Activated naive CD8-positive, alpha-beta T cell (primary cell): ENCODE data around the gene SPTBN5.

Source experiments
- H3K27ac Mint-ChIP-seq: one replicate; pipeline ENCODE4 v1.8.0; 2021; ENCODE audit warnings: mixed read lengths
- H3K27me3 Mint-ChIP-seq: one replicate; pipeline ENCODE4 v1.8.0; 2021; ENCODE audit warnings: mixed read lengths
- H3K36me3 Mint-ChIP-seq: one replicate; pipeline ENCODE4 v1.8.0; 2021; ENCODE audit warnings: mixed read lengths
- H3K4me1 Mint-ChIP-seq: one replicate; pipeline ENCODE4 v1.8.0; 2021; ENCODE audit warnings: low read depth, mixed read lengths
- H3K4me3 Mint-ChIP-seq: one replicate; pipeline ENCODE4 v1.8.0; 2021; ENCODE audit warnings: mild to moderate bottlenecking, mixed read lengths
- H3K9me3 Mint-ChIP-seq: one replicate; pipeline ENCODE4 v1.8.0; 2021; ENCODE audit warnings: low read depth, mixed read lengths

SPTBN5 gene

GRCh38 chr15:41930867-41931222 is 37.0 kb upstream of the SPTBN5 start:
- Mint-ChIP-seq H3K27me3 (no peaks in the 10 kb centered on the region), H3K9me3 (peaks cover 2% of the 10 kb centered on the region), H3K4me3 (no peak overlapping the region), H3K36me3 (peaks cover 7% of the 10 kb centered on the region), H3K27ac (no peak overlapping the region), H3K4me1 (peaks cover 46% of the 10 kb centered on the region)

- H3K27ac Mint-ChIP-seq = no peak overlapping the region
- H3K4me1 Mint-ChIP-seq = peaks cover 41% of the 10 kb centered on the region
- H3K9me3 Mint-ChIP-seq = no peaks in the 10 kb centered on the region
Observed at GRCh38 chr15:41930221-41930866, 36.5 kb upstream of the SPTBN5 start.

GRCh38 chr15:41928637-41929620 is 35.1 kb upstream of the SPTBN5 start:
- Mint-ChIP-seq H3K4me1 (peaks cover 26% of the 10 kb centered on the region), H3K27me3 (no peaks in the 10 kb centered on the region), H3K9me3 (no peaks in the 10 kb centered on the region), H3K36me3 (peaks cover 4% of the 10 kb centered on the region), H3K4me3 (no peak overlapping the region), H3K27ac (no peak overlapping the region)

More at GRCh38 chr15:41930221-41930866, 36.5 kb upstream of the SPTBN5 start:
- Mint-ChIP-seq H3K36me3 (peaks cover 4% of the 10 kb centered on the region), H3K4me3 (no peak overlapping the region), H3K27me3 (no peaks in the 10 kb centered on the region)

GRCh38 chr15:41928100-41928499 is 34.2 kb upstream of the SPTBN5 start:
- Mint-ChIP-seq H3K27me3 (no peaks in the 10 kb centered on the region), H3K27ac (no peak overlapping the region), H3K4me3 (no peak overlapping the region), H3K9me3 (no peaks in the 10 kb centered on the region), H3K36me3 (peaks cover 4% of the 10 kb centered on the region), H3K4me1 (peaks cover 22% of the 10 kb centered on the region)

- H3K27me3 Mint-ChIP-seq = no peaks in the 10 kb centered on the region
- H3K4me1 Mint-ChIP-seq = peaks cover 21% of the 10 kb centered on the region
- H3K27ac Mint-ChIP-seq = no peak overlapping the region
Observed at GRCh38 chr15:41927536-41927935, 33.7 kb upstream of the SPTBN5 start.

GRCh38 chr15:41926185-41927056 is 32.6 kb upstream of the SPTBN5 start:
- Mint-ChIP-seq H3K9me3 (no peaks in the 10 kb centered on the region), H3K4me1 (peaks cover 21% of the 10 kb centered on the region), H3K4me3 (no peak overlapping the region), H3K27ac (peak overlapping the region; percentile 62), H3K36me3 (peaks cover 7% of the 10 kb centered on the region), H3K27me3 (no peaks in the 10 kb centered on the region)

More at GRCh38 chr15:41927536-41927935, 33.7 kb upstream of the SPTBN5 start:
- Mint-ChIP-seq H3K36me3 (peaks cover 4% of the 10 kb centered on the region), H3K4me3 (no peak overlapping the region), H3K9me3 (no peaks in the 10 kb centered on the region)

- Mint-ChIP-seq H3K36me3 (peaks cover 9% of the 10 kb centered on the region), H3K27me3 (no peaks in the 10 kb centered on the region), H3K27ac (no peak overlapping the region), H3K4me3 (no peak overlapping the region), H3K9me3 (no peaks in the 10 kb centered on the region), H3K4me1 (peaks cover 21% of the 10 kb centered on the region)
Observed at GRCh38 chr15:41925086-41925608, 31.3 kb upstream of the SPTBN5 start.

GRCh38 chr15:41923401-41923997 is 29.6 kb upstream of the SPTBN5 start:
- Mint-ChIP-seq H3K9me3 (no peaks in the 10 kb centered on the region), H3K4me1 (peaks cover 19% of the 10 kb centered on the region), H3K4me3 (no peak overlapping the region), H3K27ac (no peak overlapping the region), H3K36me3 (peaks cover 9% of the 10 kb centered on the region), H3K27me3 (no peaks in the 10 kb centered on the region)

GRCh38 chr15:41922353-41922752 is 28.5 kb upstream of the SPTBN5 start:
- Mint-ChIP-seq H3K4me3 (no peak overlapping the region), H3K36me3 (peaks cover 12% of the 10 kb centered on the region), H3K27ac (no peak overlapping the region), H3K9me3 (no peaks in the 10 kb centered on the region), H3K27me3 (no peaks in the 10 kb centered on the region), H3K4me1 (peaks cover 13% of the 10 kb centered on the region)

GRCh38 chr15:41921639-41922038 is 27.8 kb upstream of the SPTBN5 start:
- Mint-ChIP-seq H3K4me1 (peaks cover 8% of the 10 kb centered on the region), H3K36me3 (peaks cover 12% of the 10 kb centered on the region), H3K27me3 (no peaks in the 10 kb centered on the region), H3K9me3 (no peaks in the 10 kb centered on the region), H3K4me3 (no peak overlapping the region), H3K27ac (no peak overlapping the region)

- Mint-ChIP-seq H3K27me3 (no peaks in the 10 kb centered on the region), H3K36me3 (peaks cover 10% of the 10 kb centered on the region), H3K4me1 (peaks cover 3% of the 10 kb centered on the region), H3K4me3 (no peak overlapping the region), H3K27ac (no peak overlapping the region), H3K9me3 (no peaks in the 10 kb centered on the region)
Observed at GRCh38 chr15:41921167-41921566, 27.3 kb upstream of the SPTBN5 start.

GRCh38 chr15:41919954-41920538 is 26.2 kb upstream of the SPTBN5 start:
- Mint-ChIP-seq H3K36me3 (peaks cover 10% of the 10 kb centered on the region), H3K4me1 (no peaks in the 10 kb centered on the region), H3K27me3 (no peaks in the 10 kb centered on the region), H3K9me3 (no peaks in the 10 kb centered on the region), H3K27ac (no peak overlapping the region), H3K4me3 (no peak overlapping the region)

- Mint-ChIP-seq H3K27ac (no peak overlapping the region), H3K36me3 (peaks cover 10% of the 10 kb centered on the region), H3K4me3 (no peak overlapping the region), H3K9me3 (no peaks in the 10 kb centered on the region), H3K27me3 (no peaks in the 10 kb centered on the region), H3K4me1 (no peaks in the 10 kb centered on the region)
Observed at GRCh38 chr15:41919201-41919820, 25.5 kb upstream of the SPTBN5 start.
